Renal cortical epithelial cell (primary cell): ENCODE results near the gene CDR2. TPM values are rescaled to one million over a fixed set of nuclear protein-coding genes. Genes with fewer than 3 reads are reported as not detected.

ENCODE experiments used
- DNase-seq: peaks from one replicate; pipeline ENCODE4 v3.0.0-alpha.2; 2011; ENCODE audit warnings: low read depth
- total RNA-seq: library from RNA; depleted of rRNA; stranded (reverse); fragments of >200 nt; gene quantifications from 2 replicates; pipeline ENCODE4 v1.2.3, GENCODE V29; 2014

Gene CDR2
- total RNA-seq, 1 donor from 2014 or later: 107 TPM

GRCh38 chr16:22324787-22325597, 49.4 kb downstream of the CDR2 start:
- DNase-seq: no peak

- DNase-seq: no peak
These were observed 50.2 kb downstream of the CDR2 start for GRCh38 chr16:22323959-22324786.

- no peak for DNase-seq
These were observed 51.1 kb downstream of the CDR2 start for GRCh38 chr16:22323173-22323958.

- DNase-seq: no peak
These were observed 51.7 kb downstream of the CDR2 start for GRCh38 chr16:22322741-22323140.

GRCh38 chr16:22322021-22322471, 52.4 kb downstream of the CDR2 start:
- no peak for DNase-seq

GRCh38 chr16:22321340-22322001, 52.9 kb downstream of the CDR2 start:
- DNase-seq: peak; percentile 54

GRCh38 chr16:22320572-22321339, 53.7 kb downstream of the CDR2 start:
- no peak for DNase-seq

- DNase-seq: peak; percentile 20
These were observed 55.6 kb downstream of the CDR2 start for GRCh38 chr16:22318690-22319358.

- no peak for DNase-seq
These were observed 56.8 kb downstream of the CDR2 start for GRCh38 chr16:22317625-22318024.

GRCh38 chr16:22317001-22317530, 57.4 kb downstream of the CDR2 start:
- DNase-seq: no peak

GRCh38 chr16:22316411-22316811, 58.0 kb downstream of the CDR2 start:
- no peak for DNase-seq

GRCh38 chr16:22315979-22316378, 58.4 kb downstream of the CDR2 start:
- DNase-seq: no peak

GRCh38 chr16:22314661-22315626, 59.5 kb downstream of the CDR2 start:
- DNase-seq: no peak

- DNase-seq: no peak
These were observed 60.4 kb downstream of the CDR2 start for GRCh38 chr16:22313876-22314470.

- DNase-seq: no peak
These were observed 61.3 kb downstream of the CDR2 start for GRCh38 chr16:22312897-22313781.

- DNase-seq: no peak
These were observed 62.9 kb downstream of the CDR2 start for GRCh38 chr16:22311520-22311919.

- no peak for DNase-seq
These were observed 65.4 kb downstream of the CDR2 start for GRCh38 chr16:22308824-22309520.
